Lung (tissue), 12 donors: Measurements from ENCODE around the gene IQSEC1. TPM values are rescaled to one million over a fixed set of nuclear protein-coding genes. Genes with fewer than 3 reads are reported as not detected.

Experiments used
- ATAC-seq: fragments of 200-7000 bp; cut with Tn5 transposase; one replicate; pipeline ENCODE4 v1.9.1; 2020; ENCODE audit warnings: moderate number of reproducible peaks; ENCODE audit not compliant: insufficient read depth, low FRiP score
- DNase-seq, 3 donors: peaks; one replicate each; pipeline ENCODE4 v3.0.0-alpha.2; 2013 to 2017
- H3K27ac ChIP-seq, 2 donors: one replicate each; pipeline ENCODE4 v1.5.1; 2013; ENCODE audit warnings: mild to moderate bottlenecking in 2 of 2, moderate library complexity in 2 of 2, control low read depth in 1 of 2, inconsistent platforms in 1 of 2, low read depth in 1 of 2, low read length in 1 of 2
- H3K27me3 ChIP-seq, 3 donors: one replicate each; pipeline ENCODE4 v1.5.1; 2013; ENCODE audit warnings: low read length in 2 of 3; ENCODE audit not compliant: control insufficient read depth in 3 of 3, insufficient read depth in 3 of 3
- H3K36me3 ChIP-seq, 4 donors: one replicate each; pipeline ENCODE4 v1.5.1; 2013; ENCODE audit warnings: low read length in 4 of 4, mild to moderate bottlenecking in 1 of 4, moderate library complexity in 1 of 4; ENCODE audit not compliant: control insufficient read depth in 4 of 4, insufficient read depth in 4 of 4
- H3K4me1 ChIP-seq, 5 donors: one replicate each; pipeline ENCODE4 v1.5.1; 2013; ENCODE audit warnings: low read length in 5 of 5, mild to moderate bottlenecking in 2 of 5, moderate library complexity in 1 of 5; ENCODE audit not compliant: control insufficient read depth in 5 of 5, insufficient read depth in 5 of 5
- H3K4me3 ChIP-seq: one replicate; pipeline ENCODE4 v1.5.1; 2013; ENCODE audit warnings: mild to moderate bottlenecking, control low read depth, moderate library complexity
- H3K9ac ChIP-seq, 2 donors: one replicate each; pipeline ENCODE4 v1.5.1; 2013; ENCODE audit warnings: low read length in 2 of 2, control low read depth in 1 of 2; ENCODE audit not compliant: insufficient read depth in 1 of 2
- H3K9me3 ChIP-seq, 4 donors: one replicate each; pipeline ENCODE4 v1.5.1; 2013; ENCODE audit warnings: low read length in 3 of 4, mild to moderate bottlenecking in 1 of 4, moderate library complexity in 1 of 4; ENCODE audit not compliant: control insufficient read depth in 4 of 4, insufficient read depth in 3 of 4
- CTCF ChIP-seq: IDR thresholded peaks from 2 replicates; pipeline ENCODE4 v1.5.1; 2012; ENCODE audit warnings: mild to moderate bottlenecking; ENCODE audit errors: control extremely low read depth, extremely low read depth
- WGBS, 2 donors: extraction: QIAGEN DNeasy Blood & Tissue Kit; methylation state at CpG; one replicate each; pipeline ENCODE4 v1.1.7; 2013; 5-methylcytosine and 5-hydroxymethylcytosine counted together
- polyA plus RNA-seq, 2 donors: library from polyadenylated mRNA; stranded (reverse); fragments of 200-250 nt; gene quantifications; one replicate each; pipeline ENCODE4 v1.2.1, GENCODE V29; 2013
- total RNA-seq, 2 donors: library from RNA; depleted of rRNA in 1 of 2; stranded (reverse); fragments of >200 nt in 1 of 2; gene quantifications; one replicate each; pipeline ENCODE4 v1.2.1, GENCODE V29; 2014 to 2021
- donor health status: control.
- donor health status: control.
- donor health status: Bipolar disorder and iron deficiency.
- donor health status: healthy.
- donor health status: DM: yes; HTN: yes; CAD: no.

Gene IQSEC1
- total and polyA plus RNA-seq, 4 donors = 13.9 to 69.1 (median 31.1) TPM

GRCh38 chr3:13008155-13008995 is 64.9 kb downstream of the IQSEC1 start:
- H3K9me3 ChIP-seq = no peaks in the 10 kb centered on the region
- no peaks in the 10 kb centered on the region for H3K36me3 ChIP-seq
- H3K4me1 ChIP-seq = peaks cover 0 to 20% (median 3%) of the 10 kb centered on the region in 5 donors
- peak overlapping the region in 1 of 2 donors; percentile 27 for H3K27ac ChIP-seq
- DNase-seq = no peak
- no peak for ATAC-seq
- no peaks in the 10 kb centered on the region for H3K27me3 ChIP-seq
- TF ChIP-seq CTCF = no peak
- no peak overlapping the region for H3K4me3 ChIP-seq
- WGBS, 2 donors = 71 to 81% methylated on average over 17 of the region's 17 CpGs
- no peak overlapping the region for H3K9ac ChIP-seq

GRCh38 chr3:13007251-13007941 is 65.8 kb downstream of the IQSEC1 start:
- TF ChIP-seq CTCF = no peak
- no peaks in the 10 kb centered on the region for H3K27me3 ChIP-seq
- no peaks in the 10 kb centered on the region for H3K9me3 ChIP-seq
- no peak for DNase-seq
- no peak for ATAC-seq
- no peak overlapping the region for H3K9ac ChIP-seq
- no peak overlapping the region for H3K27ac ChIP-seq
- peaks cover 0 to 20% (median 3%) of the 10 kb centered on the region in 5 donors for H3K4me1 ChIP-seq
- no peak overlapping the region for H3K4me3 ChIP-seq
- WGBS, 2 donors = 82 to 93% methylated on average over 16 of the region's 16 CpGs
- no peaks in the 10 kb centered on the region for H3K36me3 ChIP-seq

- Histone ChIP-seq H3K4me3 (no peak overlapping the region), H3K4me1 (peaks cover 0 to 20% (median 3%) of the 10 kb centered on the region in 5 donors), H3K9ac (no peak overlapping the region), H3K9me3 (no peaks in the 10 kb centered on the region), H3K36me3 (no peaks in the 10 kb centered on the region), H3K27me3 (no peaks in the 10 kb centered on the region), H3K27ac (no peak overlapping the region)
- TF ChIP-seq CTCF = no peak
- ATAC-seq (no peak), DNase-seq (no peak)
- WGBS, 2 donors = 90 to 92% methylated on average over 17 of the region's 17 CpGs
Observed at GRCh38 chr3:13006216-13006990, 66.8 kb downstream of the IQSEC1 start.
